HEK293T (cell line): ENCODE results near the gene RAB30.
A peak's percentile ranks its signal among the peaks of the same experiment; 100 is the strongest.

Experiments used
- ARNT ChIP-seq: fragments of 450-650 bp; IDR thresholded peaks from 2 replicates; pipeline ENCODE4 v1.6.1; 2017; ENCODE audit warnings: mild to moderate bottlenecking
- BHLHE40 ChIP-seq: fragments of 450-650 bp; IDR thresholded peaks from 2 replicates; pipeline ENCODE4 v1.6.1; 2016; ENCODE audit warnings: mild to moderate bottlenecking, moderate library complexity, borderline replicate concordance
- ELF4 ChIP-seq: fragments of 450-650 bp; IDR thresholded peaks from 2 replicates; pipeline ENCODE4 v1.6.1; 2017; ENCODE audit warnings: antibody characterized with exemption
- FOXA1 ChIP-seq: fragments of 450-650 bp; IDR thresholded peaks from 2 replicates; pipeline ENCODE4 v1.6.1; 2016; ENCODE audit warnings: mild to moderate bottlenecking
- FOXM1 ChIP-seq: fragments of 450-650 bp; IDR thresholded peaks from 2 replicates; pipeline ENCODE4 v1.6.1; 2017; ENCODE audit warnings: mild to moderate bottlenecking, borderline replicate concordance
- LEF1 ChIP-seq: fragments of 450-650 bp; IDR thresholded peaks from 2 replicates; pipeline ENCODE4 v1.6.1; 2017; ENCODE audit warnings: mild to moderate bottlenecking, borderline replicate concordance
- NFRKB ChIP-seq: fragments of 450-650 bp; IDR thresholded peaks from 2 replicates; pipeline ENCODE4 v1.6.1; 2016; ENCODE audit warnings: mild to moderate bottlenecking, moderate library complexity
- SP1 ChIP-seq: fragments of 450-650 bp; IDR thresholded peaks from 2 replicates; pipeline ENCODE4 v1.6.1; 2017
- SUZ12 ChIP-seq: fragments of 450-650 bp; IDR thresholded peaks from 2 replicates; pipeline ENCODE4 v1.6.1; 2016; ENCODE audit warnings: mild to moderate bottlenecking
- ZNF384 ChIP-seq: fragments of 450-650 bp; IDR thresholded peaks from 2 replicates; pipeline ENCODE4 v1.6.1; 2016

DNA sequence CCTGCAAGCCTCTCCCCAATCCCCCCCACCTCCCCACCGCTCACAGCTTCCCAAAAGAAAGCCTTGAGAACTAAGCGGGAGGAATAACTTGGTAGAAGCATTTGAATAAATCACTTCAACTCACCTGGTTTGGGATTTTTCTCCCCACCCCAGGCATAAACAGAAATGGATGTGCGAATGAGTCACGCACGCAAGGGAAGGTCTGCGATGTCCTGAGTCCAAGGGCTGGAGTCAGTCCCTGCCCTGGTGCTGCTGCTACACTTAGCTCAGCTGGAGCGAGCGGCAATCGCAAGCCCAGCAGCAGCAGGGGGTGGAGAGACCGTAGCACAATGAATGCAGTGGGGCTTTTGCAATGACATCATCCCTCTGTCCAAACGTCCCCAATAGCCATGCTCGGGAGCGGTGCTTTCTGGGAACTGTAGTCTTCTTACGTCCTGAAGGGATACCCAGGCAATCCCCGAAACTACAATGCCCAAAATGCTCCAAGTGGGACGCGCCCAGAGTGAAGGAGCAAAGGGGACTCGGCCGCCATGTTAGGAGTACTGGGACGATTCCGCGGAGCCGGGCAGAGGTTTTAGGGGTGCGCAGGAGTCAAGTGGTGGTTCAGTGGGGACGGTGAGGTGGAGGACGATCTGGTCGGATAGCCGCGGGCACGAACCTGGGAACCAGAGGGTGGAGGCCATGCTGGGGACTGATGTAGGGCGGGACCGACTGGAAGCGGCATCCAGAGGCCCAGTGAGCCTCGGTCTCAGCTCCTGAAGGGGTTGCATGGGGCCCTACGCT is at the start of gene RAB30:
- TF ChIP-seq BHLHE40, result no peak
- TF ChIP-seq FOXA1, result no peak
- TF ChIP-seq SP1, result no peak
- TF ChIP-seq SUZ12, result peak; percentile 71; the same call in 1 of the 2 replicates
- TF ChIP-seq NFRKB, result peak; percentile 80
- TF ChIP-seq ELF4, result no peak
- TF ChIP-seq FOXM1, result no peak
- no peak for TF ChIP-seq ARNT
- TF ChIP-seq ZNF384, result no peak
- no peak for TF ChIP-seq LEF1
